ENCODE data around the gene RBM12.

Gene RBM12

DNA sequence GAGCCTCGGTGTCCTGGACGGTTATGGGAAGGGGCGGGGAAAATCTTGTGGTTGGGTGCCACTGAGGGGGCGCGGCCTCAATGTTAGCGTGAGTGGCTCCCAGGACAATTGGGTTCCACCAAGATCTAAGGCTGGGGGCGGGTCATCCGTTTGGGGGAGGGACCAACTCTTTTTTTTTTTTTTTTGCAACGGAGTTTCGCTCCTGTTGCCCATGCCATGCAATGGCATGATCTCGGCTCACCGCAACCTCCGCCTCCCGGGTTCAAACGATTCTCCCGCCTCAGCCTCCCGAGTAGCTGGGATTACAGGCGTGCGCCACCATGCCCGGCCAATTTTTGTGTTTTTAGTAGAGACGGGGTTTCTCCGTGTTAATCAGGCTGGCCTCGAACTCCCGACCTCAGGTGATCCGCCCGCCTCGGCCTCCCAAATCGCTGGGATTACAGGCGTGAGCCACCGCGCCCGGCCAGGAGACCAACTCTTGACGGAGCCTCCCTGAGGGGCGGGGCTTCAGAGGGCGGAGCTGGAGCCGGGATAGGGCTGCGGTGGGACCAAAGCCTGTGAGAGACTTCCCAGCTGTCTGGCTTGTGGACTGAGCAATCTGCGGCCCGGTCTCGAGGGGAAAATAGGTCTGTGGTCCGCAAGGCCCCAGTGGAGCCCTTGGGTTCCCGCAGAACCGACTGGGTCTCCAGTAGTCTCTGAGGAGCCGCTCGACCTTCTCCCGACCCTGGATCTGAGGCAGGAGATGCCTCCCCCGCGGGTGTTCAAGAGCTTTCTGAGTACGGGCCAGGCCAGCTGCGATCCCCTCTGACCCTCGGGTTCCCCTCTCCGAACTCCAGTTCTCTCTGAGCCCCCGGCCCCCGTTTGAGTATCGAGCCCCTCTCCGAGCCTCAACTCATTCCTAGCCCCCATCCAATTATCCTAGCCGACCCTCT is 48.0 kb downstream of the RBM12 start:
- H3K4me3 ChIP-seq (ENCODE audit: control insufficient read depth, low read depth, low read length), result peak overlapping the region; percentile 61
- peak; percentile 97 for DNase-seq (ENCODE audit: low read depth)

DNA sequence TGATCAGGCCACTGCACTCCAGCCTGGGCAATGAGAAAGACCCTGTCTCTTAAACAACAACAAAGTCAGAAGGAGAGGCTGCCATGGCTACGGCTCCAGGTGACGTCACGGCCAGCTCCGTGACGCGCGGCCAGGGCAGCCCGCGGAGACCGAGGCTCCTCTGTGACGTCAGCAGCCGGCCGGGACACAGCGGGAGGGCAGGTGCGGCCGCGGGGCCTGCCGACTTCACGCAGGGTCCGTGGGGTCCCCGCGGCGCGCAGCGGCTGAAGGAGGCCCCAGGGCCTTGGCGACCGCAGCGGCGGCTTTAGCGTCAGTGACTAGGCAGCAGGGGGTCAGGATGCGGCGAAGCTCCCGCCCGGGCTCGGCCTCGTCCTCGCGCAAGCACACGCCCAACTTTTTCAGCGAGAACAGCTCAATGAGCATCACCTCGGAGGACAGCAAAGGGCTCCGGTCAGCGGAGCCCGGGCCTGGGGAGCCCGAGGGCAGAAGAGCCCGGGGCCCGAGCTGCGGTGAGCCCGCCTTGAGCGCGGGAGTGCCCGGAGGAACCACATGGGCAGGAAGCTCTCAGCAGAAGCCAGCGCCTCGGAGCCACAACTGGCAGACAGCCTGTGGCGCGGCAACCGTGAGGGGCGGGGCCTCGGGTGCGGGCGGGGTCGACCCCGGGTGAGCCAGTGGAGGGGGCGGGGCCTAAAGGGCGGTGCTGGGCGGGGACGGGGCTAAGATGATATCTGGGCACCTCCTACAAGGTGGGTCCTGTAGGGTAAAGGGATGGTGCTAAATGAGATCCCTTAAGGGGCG is 48.8 kb downstream of the RBM12 start, which contains the start of gene SPAG4:
Gene SPAG4, plus strand, starts transcription at position 163 of the 798 bp plus-strand sequence. Its CDS starts 175 bp downstream, at position 338.
- H3K4me3 ChIP-seq (ENCODE audit: control insufficient read depth, low read depth, low read length), result peak within 1 kb of the TSS; percentile 61
- no peak for DNase-seq (ENCODE audit: low read depth)
- TF ChIP-seq, protein P1, sequence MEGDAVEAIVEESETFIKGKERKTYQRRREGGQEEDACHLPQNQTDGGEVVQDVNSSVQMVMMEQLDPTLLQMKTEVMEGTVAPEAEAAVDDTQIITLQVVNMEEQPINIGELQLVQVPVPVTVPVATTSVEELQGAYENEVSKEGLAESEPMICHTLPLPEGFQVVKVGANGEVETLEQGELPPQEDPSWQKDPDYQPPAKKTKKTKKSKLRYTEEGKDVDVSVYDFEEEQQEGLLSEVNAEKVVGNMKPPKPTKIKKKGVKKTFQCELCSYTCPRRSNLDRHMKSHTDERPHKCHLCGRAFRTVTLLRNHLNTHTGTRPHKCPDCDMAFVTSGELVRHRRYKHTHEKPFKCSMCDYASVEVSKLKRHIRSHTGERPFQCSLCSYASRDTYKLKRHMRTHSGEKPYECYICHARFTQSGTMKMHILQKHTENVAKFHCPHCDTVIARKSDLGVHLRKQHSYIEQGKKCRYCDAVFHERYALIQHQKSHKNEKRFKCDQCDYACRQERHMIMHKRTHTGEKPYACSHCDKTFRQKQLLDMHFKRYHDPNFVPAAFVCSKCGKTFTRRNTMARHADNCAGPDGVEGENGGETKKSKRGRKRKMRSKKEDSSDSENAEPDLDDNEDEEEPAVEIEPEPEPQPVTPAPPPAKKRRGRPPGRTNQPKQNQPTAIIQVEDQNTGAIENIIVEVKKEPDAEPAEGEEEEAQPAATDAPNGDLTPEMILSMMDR (IDR thresholded peaks at IDR 0.05; ENCODE audit: control insufficient read depth, insufficient read depth, low read depth, low read length, missing control alignments), result no peak

More for the DNA sequence above, 48.0 kb downstream of the RBM12 start:
- TF ChIP-seq, protein P1 (IDR thresholded peaks at IDR 0.05; ENCODE audit: control insufficient read depth, insufficient read depth, low read depth, low read length, missing control alignments), result no peak

DNA sequence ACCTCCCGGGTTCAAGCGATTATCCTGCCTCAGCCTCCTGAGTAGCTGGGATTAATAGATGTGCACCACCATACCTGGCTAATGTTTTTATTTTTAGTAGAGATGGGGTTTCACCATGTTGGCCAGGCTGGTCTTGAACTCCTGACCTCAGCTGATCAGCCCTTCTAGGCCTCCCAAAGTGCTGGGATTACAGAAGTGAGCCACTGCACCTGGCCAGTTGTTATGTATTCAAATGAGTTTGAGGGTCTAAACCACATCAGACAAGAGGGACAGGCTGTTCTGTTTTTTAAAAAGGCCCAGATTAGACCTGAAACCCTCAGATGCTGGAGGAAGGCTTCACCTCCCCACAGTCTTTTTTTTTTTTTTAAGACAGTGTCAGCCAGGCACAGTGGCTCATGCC is 53.2 kb downstream of the RBM12 start:
- H3K4me3 ChIP-seq (ENCODE audit: control insufficient read depth, low read depth, low read length), result no peak overlapping the region
- no peak for DNase-seq (ENCODE audit: low read depth)
- TF ChIP-seq, protein P1 (IDR thresholded peaks at IDR 0.05; ENCODE audit: control insufficient read depth, insufficient read depth, low read depth, low read length, missing control alignments), result no peak

- TF ChIP-seq, protein P1 (IDR thresholded peaks at IDR 0.05; ENCODE audit: control insufficient read depth, insufficient read depth, low read depth, low read length, missing control alignments), result no peak
- H3K4me3 ChIP-seq (ENCODE audit: control insufficient read depth, low read depth, low read length), result no peak overlapping the region
- no peak for DNase-seq (ENCODE audit: low read depth)
Observed at GRCh38 chr20:35610833-35611427, 53.8 kb downstream of the RBM12 start.

GRCh38 chr20:35607003-35607735 is 57.5 kb downstream of the RBM12 start:
- no peak for DNase-seq (ENCODE audit: low read depth)
- H3K4me3 ChIP-seq (ENCODE audit: control insufficient read depth, low read depth, low read length), result no peak overlapping the region
- TF ChIP-seq, protein P1 (IDR thresholded peaks at IDR 0.05; ENCODE audit: control insufficient read depth, insufficient read depth, low read depth, low read length, missing control alignments), result no peak

Measured in AG09309 (cell line).